Caco-2 (cell line): ENCODE results near the gene EZR. TPM values are rescaled to one million over a fixed set of nuclear protein-coding genes. Genes with fewer than 3 reads are reported as not detected.

ENCODE experiments used
- BruUV-seq: library from RNA; stranded (reverse); fragments of 400-500 nt; replicated peaks from 2 replicates; lab custom pipeline; 2021; lab: Mats Ljungman, UMichigan
- CTCF ChIA-PET: fragments of 300-600 bp; sonication (Branson Sonifier 250); formaldehyde crosslinking; loops from one replicate; lab custom pipeline; 2022; ENCODE audit warnings: antibody characterized with exemption; lab: Charles Lee
- POLR2A ChIA-PET: fragments of 300-600 bp; sonication (Branson Sonifier 250); formaldehyde crosslinking; loops from one replicate; lab custom pipeline; 2022; ENCODE audit warnings: antibody characterized with exemption; lab: Charles Lee
- DNase-seq, 2 experiments: peaks; one replicate each; pipeline versions ENCODE4 v3.0.0 to v3.0.0-alpha.2; 2020 to 2022
- H3K27me3 ChIP-seq: replicated peaks from 2 replicates; pipeline ENCODE4 v1.6.0; 2011; ENCODE audit warnings: low read length; ENCODE audit not compliant: control insufficient read depth, insufficient read depth
- H3K36me3 ChIP-seq: 2 replicates; pipeline ENCODE4 v1.5.1; 2011; ENCODE audit warnings: low read length; ENCODE audit not compliant: control insufficient read depth, insufficient read depth
- H3K4me1 ChIP-seq: fragments of 250-450 bp; sonication (Bioruptor Pico); 2 replicates; pipeline ENCODE4 v1.5.1; 2020; ENCODE audit warnings: mild to moderate bottlenecking
- H3K4me3 ChIP-seq: 2 replicates; pipeline ENCODE4 v1.5.1; 2011; ENCODE audit warnings: low read depth, mild to moderate bottlenecking, control low read depth, low read length
- H3K9me3 ChIP-seq: fragments of 250-450 bp; sonication (Bioruptor Pico); 2 replicates; pipeline ENCODE4 v1.5.1; 2020; ENCODE audit warnings: mild to moderate bottlenecking, moderate library complexity
- H3K27ac Mint-ChIP-seq: one replicate; pipeline ENCODE4 v1.8.0; 2022; ENCODE audit warnings: mixed read lengths; ENCODE audit not compliant: unreplicated experiment
- H3K27me3 Mint-ChIP-seq: one replicate; pipeline ENCODE4 v1.8.0; 2022; ENCODE audit warnings: mixed read lengths; ENCODE audit not compliant: insufficient read depth, unreplicated experiment
- H3K36me3 Mint-ChIP-seq: one replicate; pipeline ENCODE4 v1.8.0; 2022; ENCODE audit warnings: mild to moderate bottlenecking, mixed read lengths; ENCODE audit not compliant: insufficient read depth, unreplicated experiment
- H3K4me1 Mint-ChIP-seq: one replicate; pipeline ENCODE4 v1.8.0; 2022; ENCODE audit warnings: low read depth, mixed read lengths; ENCODE audit not compliant: unreplicated experiment
- H3K4me3 Mint-ChIP-seq: one replicate; pipeline ENCODE4 v1.8.0; 2022; ENCODE audit warnings: mild to moderate bottlenecking, moderate library complexity, mixed read lengths; ENCODE audit not compliant: unreplicated experiment
- H3K9me3 Mint-ChIP-seq: one replicate; pipeline ENCODE4 v1.8.0; 2022; ENCODE audit warnings: mixed read lengths; ENCODE audit not compliant: unreplicated experiment
- CTCF ChIP-seq, 2 experiments: fragments of 200-600 bp in 1 of 2; IDR thresholded peaks; 1 replicate in 1 of 2; 2 replicates in 1 of 2; pipeline versions ENCODE4 v1.5.1 to v1.8.0; 2011 to 2022; ENCODE audit warnings: antibody characterized with exemption in 1 of 2, control low read depth in 1 of 2, inconsistent platforms in 1 of 2, low read depth in 1 of 2, low read length in 1 of 2, mild to moderate bottlenecking in 1 of 2, moderate library complexity in 1 of 2; ENCODE audit not compliant: insufficient read depth in 1 of 2, severe bottlenecking in 1 of 2, unreplicated experiment in 1 of 2
- intact Hi-C: fragments of 100-400 bp; cut with micrococcal nuclease; formaldehyde crosslinking; loops from one replicate; pipeline ENCODE4 v1.10.0; 2022; ENCODE audit not compliant: unreplicated experiment
- total RNA-seq: library from RNA; stranded (reverse); gene quantifications from 2 replicates; pipeline ENCODE4 v1.2.3, GENCODE V29; 2022

Gene EZR
- total RNA-seq, 1 experiment from 2014 or later = 290 TPM

GRCh38 chr6:158765499-158766068, 53.6 kb downstream of the EZR start:
- BruUV-seq = no TSS peak
- H3K36me3 ChIP-seq = peaks cover 16% of the 10 kb centered on the region
- DNase-seq = no peak
- POLR2A ChIA-PET = no interaction called here
- H3K36me3 Mint-ChIP-seq = peaks cover 98% of the 10 kb centered on the region
- no peak for TF ChIP-seq CTCF (IDR thresholded peaks at IDR 0.05; ENCODE audit: insufficient read depth in 1 of 2, low read depth in 1 of 2, low read length in 1 of 2, severe bottlenecking in 1 of 2, unreplicated experiment in 1 of 2)
- no peak overlapping the region for H3K4me3 Mint-ChIP-seq
- no peaks in the 10 kb centered on the region for H3K9me3 Mint-ChIP-seq
- no peak overlapping the region for H3K4me3 ChIP-seq
- H3K9me3 ChIP-seq = no peaks in the 10 kb centered on the region
- H3K4me1 Mint-ChIP-seq = peaks cover 19% of the 10 kb centered on the region
- no peak overlapping the region for H3K27ac Mint-ChIP-seq
- intact Hi-C loops = no loop called here
- H3K27me3 ChIP-seq = no peaks in the 10 kb centered on the region; the same call in 1 of the 2 replicates
- CTCF ChIA-PET = no interaction called here
- peaks cover 11% of the 10 kb centered on the region; the same call in 1 of the 2 replicates for H3K4me1 ChIP-seq
- no peaks in the 10 kb centered on the region for H3K27me3 Mint-ChIP-seq

GRCh38 chr6:158764926-158765325, 54.2 kb downstream of the EZR start:
- peaks cover 11% of the 10 kb centered on the region; the same call in 1 of the 2 replicates for H3K4me1 ChIP-seq
- Mint-ChIP-seq H3K36me3 (peaks cover 98% of the 10 kb centered on the region), H3K4me3 (no peak overlapping the region), H3K27ac (no peak overlapping the region), H3K9me3 (no peaks in the 10 kb centered on the region), H3K27me3 (no peaks in the 10 kb centered on the region), H3K4me1 (peaks cover 19% of the 10 kb centered on the region)
- no peak overlapping the region for H3K4me3 ChIP-seq
- ChIA-PET POLR2A (no interaction called here), CTCF (no interaction called here)
- H3K27me3 ChIP-seq = no peaks in the 10 kb centered on the region; the same call in 1 of the 2 replicates
- BruUV-seq = no TSS peak
- no peak for DNase-seq
- TF ChIP-seq CTCF (IDR thresholded peaks at IDR 0.05; ENCODE audit: insufficient read depth in 1 of 2, low read depth in 1 of 2, low read length in 1 of 2, severe bottlenecking in 1 of 2, unreplicated experiment in 1 of 2) = no peak
- intact Hi-C loops = no loop called here
- no peaks in the 10 kb centered on the region for H3K9me3 ChIP-seq
- peaks cover 13% of the 10 kb centered on the region for H3K36me3 ChIP-seq

GRCh38 chr6:158764183-158764849, 54.9 kb downstream of the EZR start:
- Histone ChIP-seq H3K36me3 (peaks cover 11% of the 10 kb centered on the region), H3K9me3 (no peaks in the 10 kb centered on the region), H3K27me3 (no peaks in the 10 kb centered on the region; the same call in 1 of the 2 replicates), H3K4me1 (peaks cover 11% of the 10 kb centered on the region; the same call in 1 of the 2 replicates), H3K4me3 (no peak overlapping the region)
- BruUV-seq = no TSS peak
- Mint-ChIP-seq H3K4me1 (peaks cover 19% of the 10 kb centered on the region), H3K27me3 (no peaks in the 10 kb centered on the region), H3K9me3 (no peaks in the 10 kb centered on the region), H3K27ac (peak overlapping the region; percentile 61), H3K4me3 (no peak overlapping the region), H3K36me3 (peaks cover 95% of the 10 kb centered on the region)
- intact Hi-C loops = no loop called here
- TF ChIP-seq CTCF (IDR thresholded peaks at IDR 0.05; ENCODE audit: insufficient read depth in 1 of 2, low read depth in 1 of 2, low read length in 1 of 2, severe bottlenecking in 1 of 2, unreplicated experiment in 1 of 2) = no peak
- no peak for DNase-seq
- ChIA-PET POLR2A (interaction anchor here (0.6 kb wide), 1 partner anchor 11 kb away, joined by 3 read pairs; no protein-coding TSS in a partner anchor), CTCF (no interaction called here)
